Loucy (cell line): Measurements from ENCODE around the gene HECA.

Source experiments
- EZH2phosphoT487 ChIP-seq: fragments of 200-600 bp; IDR thresholded peaks from 2 replicates; pipeline ENCODE4 v1.6.1; 2018; ENCODE audit warnings: antibody characterized with exemption, mild to moderate bottlenecking, moderate library complexity, borderline replicate concordance
- TF ChIP-seq, protein P1 (sequence below): fragments of 200-600 bp; sonication (generic); conservative IDR thresholded peaks from 2 replicates; pipeline ENCODE4 v1.5.1; 2014; ENCODE audit warnings: mild to moderate bottlenecking, antibody characterized with exemption, low read length

DNA sequence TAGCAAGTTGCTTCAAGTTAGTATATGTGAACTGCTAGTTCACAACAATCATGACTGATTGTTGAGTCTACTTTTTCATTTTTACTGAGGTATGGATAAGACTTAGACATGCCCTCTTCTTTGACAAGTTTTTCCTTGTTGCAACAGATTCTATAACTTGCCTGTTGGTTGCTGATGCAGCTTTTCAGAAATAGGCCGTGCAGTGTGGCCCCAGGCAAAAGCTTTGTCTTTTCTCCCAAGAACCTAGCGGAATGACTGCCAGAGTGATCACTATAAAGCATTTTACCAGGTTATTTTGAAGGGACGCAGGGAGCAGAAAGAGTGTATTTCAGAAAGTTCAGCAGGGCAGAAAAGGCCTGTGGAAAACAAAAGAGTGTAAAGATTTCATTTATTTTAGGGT, 16.0 kb downstream of the HECA start:
- TF ChIP-seq, protein P1, sequence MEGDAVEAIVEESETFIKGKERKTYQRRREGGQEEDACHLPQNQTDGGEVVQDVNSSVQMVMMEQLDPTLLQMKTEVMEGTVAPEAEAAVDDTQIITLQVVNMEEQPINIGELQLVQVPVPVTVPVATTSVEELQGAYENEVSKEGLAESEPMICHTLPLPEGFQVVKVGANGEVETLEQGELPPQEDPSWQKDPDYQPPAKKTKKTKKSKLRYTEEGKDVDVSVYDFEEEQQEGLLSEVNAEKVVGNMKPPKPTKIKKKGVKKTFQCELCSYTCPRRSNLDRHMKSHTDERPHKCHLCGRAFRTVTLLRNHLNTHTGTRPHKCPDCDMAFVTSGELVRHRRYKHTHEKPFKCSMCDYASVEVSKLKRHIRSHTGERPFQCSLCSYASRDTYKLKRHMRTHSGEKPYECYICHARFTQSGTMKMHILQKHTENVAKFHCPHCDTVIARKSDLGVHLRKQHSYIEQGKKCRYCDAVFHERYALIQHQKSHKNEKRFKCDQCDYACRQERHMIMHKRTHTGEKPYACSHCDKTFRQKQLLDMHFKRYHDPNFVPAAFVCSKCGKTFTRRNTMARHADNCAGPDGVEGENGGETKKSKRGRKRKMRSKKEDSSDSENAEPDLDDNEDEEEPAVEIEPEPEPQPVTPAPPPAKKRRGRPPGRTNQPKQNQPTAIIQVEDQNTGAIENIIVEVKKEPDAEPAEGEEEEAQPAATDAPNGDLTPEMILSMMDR: no peak
- TF ChIP-seq EZH2phosphoT487: no peak
